Left lung (tissue), 14 donors: ENCODE results near the gene GAGE12G. TPM values are rescaled to one million over a fixed set of nuclear protein-coding genes. Genes with fewer than 3 reads are reported as not detected.
"Not testable (repeated sequence)": the region's sequence is repeated elsewhere in the genome, so short reads cannot be mapped to it uniquely, and the experiment has no call there.

Experiments
- ATAC-seq: fragments of 200-7000 bp; cut with Tn5 transposase; one replicate; pipeline ENCODE4 v1.9.1; 2020; ENCODE audit warnings: moderate library complexity
- DNase-seq, 4 donors: peaks; one replicate each; pipeline ENCODE4 v3.0.0-alpha.2; 2013 to 2020
- H3K27ac ChIP-seq, 2 donors: fragments of 200-600 bp; sonication (generic) in 1 of 2; one replicate each; pipeline versions ENCODE4 v1.5.0 to v1.8.0; 2020 to 2021
- H3K27me3 ChIP-seq, 2 donors: fragments of 200-600 bp; sonication (generic) in 1 of 2; one replicate each; pipeline versions ENCODE4 v1.5.0 to v1.8.0; 2020 to 2021
- H3K36me3 ChIP-seq, 2 donors: fragments of 200-600 bp; sonication (generic) in 1 of 2; one replicate each; pipeline versions ENCODE4 v1.5.0 to v1.8.0; 2020 to 2021
- H3K4me1 ChIP-seq, 2 donors: fragments of 200-600 bp; one replicate each; pipeline ENCODE4 v1.8.0; 2021
- H3K4me3 ChIP-seq, 2 donors: fragments of 200-600 bp; sonication (generic) in 1 of 2; one replicate each; pipeline versions ENCODE4 v1.5.0 to v1.8.0; 2020 to 2021; ENCODE audit warnings: mild to moderate bottlenecking in 1 of 2
- H3K9me3 ChIP-seq, 2 donors: fragments of 200-600 bp; sonication (generic) in 1 of 2; one replicate each; pipeline versions ENCODE4 v1.5.0 to v1.8.0; 2020 to 2021
- intact Hi-C, 2 donors: fragments of 100-400 bp; cut with DNase I; formaldehyde crosslinking; loops; one replicate each; pipeline versions ENCODE4 v1.11.2 to v1.14.2; 2022
- long read RNA-seq, 12 donors: library from polyadenylated mRNA in 2 of 12; unstranded in 2 of 12; transcript quantifications; one replicate each; pipeline ENCODE4 v2.0.0 and lab custom pipeline, GENCODE V29; 2019 to 2026
- polyA plus RNA-seq, 6 donors: library from polyadenylated mRNA; unstranded; fragments of 120-200 nt; gene quantifications; one replicate each; pipeline ENCODE4 v1.2.1, GENCODE V29; 2013; ENCODE audit not compliant: insufficient read length in 6 of 6
- total RNA-seq, 2 donors: library from RNA; stranded (reverse); fragmentation: NEBNext Ultra II Directional; extraction: Animal tissue kit (Norgen Biotek cat#: 25700); gene quantifications; one replicate each; pipeline ENCODE4 v1.2.1, GENCODE V29; 2021
- donor health status: DM: no; HTN: yes; CAD: no.
- donor health status: DM: no; HTN: no; CAD: no.

The GAGE12G gene
- total RNA-seq (not detected), polyA plus RNA-seq (not detected)
- long read RNA-seq, donor 1: 0 reads
- long read RNA-seq, donor 2: 0 reads
- long read RNA-seq, donor 3: 0 reads
- long read RNA-seq, donor 4: 0 reads
- long read RNA-seq, donor 5: 0 reads
- long read RNA-seq, donor 6: 0 reads
- long read RNA-seq, donor 7: 0 reads
- long read RNA-seq, donor 8: 0 reads
- long read RNA-seq, donor 9: 0 reads
- long read RNA-seq, donor 10: 0 reads
- long read RNA-seq, donor 11: 0 reads
- long read RNA-seq, donor 12: 0 reads

- DNase-seq, H3K9me3 ChIP-seq, H3K36me3 ChIP-seq, intact Hi-C loops, H3K27me3 ChIP-seq, H3K27ac ChIP-seq, H3K4me1 ChIP-seq, ATAC-seq, H3K4me3 ChIP-seq: not testable (repeated sequence)
Observed at GRCh38 chrX:49570100-49570499, at the start of gene GAGE12G. Gene GAGE12G (plus strand): TSS chrX:49570400. CDS start chrX:49571555, 1,155 bp downstream.

DNA sequence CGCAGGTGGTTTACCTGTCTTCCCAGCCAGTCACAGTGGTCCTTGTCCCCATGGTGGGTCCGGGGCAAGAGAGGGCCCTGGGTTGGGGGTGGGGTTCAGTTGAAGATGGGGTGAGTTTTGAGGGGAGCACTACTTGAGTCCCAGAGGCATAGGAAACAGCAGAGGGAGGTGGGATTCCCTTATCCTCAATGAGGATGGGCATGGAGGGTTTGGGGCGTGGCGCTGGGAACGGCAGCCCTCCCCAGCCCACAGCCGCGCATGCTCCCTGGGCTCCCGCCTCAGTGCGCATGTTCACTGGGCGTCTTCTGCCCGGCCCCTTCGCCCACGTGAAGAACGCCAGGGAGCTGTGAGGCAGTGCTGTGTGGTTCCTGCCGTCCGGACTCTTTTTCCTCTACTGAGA lies 38.3 kb upstream of the GAGE12G start, which contains the start of gene GAGE12C:
Gene GAGE12C (plus strand): TSS at position 301 of the 400 bp plus-strand sequence. CDS start 1,155 bp downstream, outside the sequence.
- H3K4me1 ChIP-seq, ATAC-seq, DNase-seq, H3K27me3 ChIP-seq, H3K27ac ChIP-seq, H3K36me3 ChIP-seq, intact Hi-C loops, H3K4me3 ChIP-seq, H3K9me3 ChIP-seq: not testable (repeated sequence)

GRCh38 chrX:49541433-49541832 lies 28.8 kb upstream of the GAGE12G start, which contains the start of gene GAGE12D:
Gene GAGE12D (plus strand): TSS chrX:49541733. CDS start chrX:49542888, 1,155 bp downstream.
- ATAC-seq, H3K27ac ChIP-seq, H3K27me3 ChIP-seq, intact Hi-C loops, DNase-seq, H3K4me3 ChIP-seq, H3K9me3 ChIP-seq, H3K36me3 ChIP-seq, H3K4me1 ChIP-seq: not testable (repeated sequence)

DNA sequence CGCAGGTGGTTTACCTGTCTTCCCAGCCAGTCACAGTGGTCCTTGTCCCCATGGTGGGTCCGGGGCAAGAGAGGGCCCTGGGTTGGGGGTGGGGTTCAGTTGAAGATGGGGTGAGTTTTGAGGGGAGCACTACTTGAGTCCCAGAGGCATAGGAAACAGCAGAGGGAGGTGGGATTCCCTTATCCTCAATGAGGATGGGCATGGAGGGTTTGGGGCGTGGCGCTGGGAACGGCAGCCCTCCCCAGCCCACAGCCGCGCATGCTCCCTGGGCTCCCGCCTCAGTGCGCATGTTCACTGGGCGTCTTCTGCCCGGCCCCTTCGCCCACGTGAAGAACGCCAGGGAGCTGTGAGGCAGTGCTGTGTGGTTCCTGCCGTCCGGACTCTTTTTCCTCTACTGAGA lies 19.2 kb upstream of the GAGE12G start, which contains the start of gene GAGE12E:
Gene GAGE12E (plus strand): TSS at position 301 of the 400 bp plus-strand sequence. CDS start 1,155 bp downstream, outside the sequence.
- H3K9me3 ChIP-seq, H3K27ac ChIP-seq, H3K36me3 ChIP-seq, intact Hi-C loops, DNase-seq, H3K27me3 ChIP-seq, H3K4me1 ChIP-seq, H3K4me3 ChIP-seq, ATAC-seq: not testable (repeated sequence)

DNA sequence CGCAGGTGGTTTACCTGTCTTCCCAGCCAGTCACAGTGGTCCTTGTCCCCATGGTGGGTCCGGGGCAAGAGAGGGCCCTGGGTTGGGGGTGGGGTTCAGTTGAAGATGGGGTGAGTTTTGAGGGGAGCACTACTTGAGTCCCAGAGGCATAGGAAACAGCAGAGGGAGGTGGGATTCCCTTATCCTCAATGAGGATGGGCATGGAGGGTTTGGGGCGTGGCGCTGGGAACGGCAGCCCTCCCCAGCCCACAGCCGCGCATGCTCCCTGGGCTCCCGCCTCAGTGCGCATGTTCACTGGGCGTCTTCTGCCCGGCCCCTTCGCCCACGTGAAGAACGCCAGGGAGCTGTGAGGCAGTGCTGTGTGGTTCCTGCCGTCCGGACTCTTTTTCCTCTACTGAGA lies 9.7 kb upstream of the GAGE12G start, which contains the start of gene GAGE12F:
Gene GAGE12F (plus strand): TSS at position 301 of the 400 bp plus-strand sequence. CDS start 1,155 bp downstream, outside the sequence.
- H3K27ac ChIP-seq, H3K27me3 ChIP-seq, intact Hi-C loops, H3K9me3 ChIP-seq, H3K4me1 ChIP-seq, H3K4me3 ChIP-seq, ATAC-seq, H3K36me3 ChIP-seq, DNase-seq: not testable (repeated sequence)

GRCh38 chrX:49568728-49569127 lies 1.5 kb upstream of the GAGE12G start:
- H3K4me1 ChIP-seq, H3K4me3 ChIP-seq, H3K27ac ChIP-seq, H3K27me3 ChIP-seq, H3K36me3 ChIP-seq, ATAC-seq, H3K9me3 ChIP-seq, intact Hi-C loops: not testable (repeated sequence)
- peak in 2 of 4 donors; percentile 22 to 61 for DNase-seq

DNA sequence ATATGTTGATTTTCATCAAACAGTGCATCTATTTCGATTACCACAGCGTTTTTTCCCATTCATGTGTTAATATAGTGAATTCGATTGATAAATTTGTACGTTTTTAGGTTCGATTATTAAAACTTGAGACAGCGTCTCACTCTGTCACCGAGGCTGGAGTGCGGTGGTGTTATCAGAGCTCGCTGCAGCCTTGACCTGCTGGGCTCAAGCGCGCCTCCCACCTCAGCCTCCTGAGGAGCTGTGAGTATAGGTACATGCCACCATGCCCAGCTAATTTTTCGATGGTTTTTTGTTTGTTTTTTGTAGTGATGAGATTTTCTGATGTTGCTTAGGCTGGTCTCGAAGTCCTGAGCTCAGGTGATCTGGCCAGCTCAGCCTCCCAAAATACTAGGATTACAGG lies 1.0 kb upstream of the GAGE12G start:
- ATAC-seq, H3K4me3 ChIP-seq, H3K9me3 ChIP-seq, intact Hi-C loops, H3K27ac ChIP-seq, H3K36me3 ChIP-seq, H3K4me1 ChIP-seq, H3K27me3 ChIP-seq: not testable (repeated sequence)
- peak in 2 of 4 donors; percentile 11 to 23 for DNase-seq

DNA sequence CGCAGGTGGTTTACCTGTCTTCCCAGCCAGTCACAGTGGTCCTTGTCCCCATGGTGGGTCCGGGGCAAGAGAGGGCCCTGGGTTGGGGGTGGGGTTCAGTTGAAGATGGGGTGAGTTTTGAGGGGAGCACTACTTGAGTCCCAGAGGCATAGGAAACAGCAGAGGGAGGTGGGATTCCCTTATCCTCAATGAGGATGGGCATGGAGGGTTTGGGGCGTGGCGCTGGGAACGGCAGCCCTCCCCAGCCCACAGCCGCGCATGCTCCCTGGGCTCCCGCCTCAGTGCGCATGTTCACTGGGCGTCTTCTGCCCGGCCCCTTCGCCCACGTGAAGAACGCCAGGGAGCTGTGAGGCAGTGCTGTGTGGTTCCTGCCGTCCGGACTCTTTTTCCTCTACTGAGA lies 9.4 kb downstream of the GAGE12G start, which contains the start of gene GAGE12H:
Gene GAGE12H (plus strand): TSS at position 301 of the 400 bp plus-strand sequence. CDS start 1,155 bp downstream, outside the sequence.
- H3K36me3 ChIP-seq, H3K4me3 ChIP-seq, H3K27ac ChIP-seq, DNase-seq, H3K27me3 ChIP-seq, ATAC-seq, intact Hi-C loops, H3K4me1 ChIP-seq, H3K9me3 ChIP-seq: not testable (repeated sequence)

GRCh38 chrX:49589196-49589595 lies 19.0 kb downstream of the GAGE12G start, which contains the start of gene GAGE2A:
Gene GAGE2A (plus strand): TSS chrX:49589496. CDS start chrX:49590651, 1,155 bp downstream.
- H3K36me3 ChIP-seq, H3K4me1 ChIP-seq, DNase-seq, H3K27me3 ChIP-seq, H3K27ac ChIP-seq, H3K9me3 ChIP-seq, ATAC-seq, intact Hi-C loops, H3K4me3 ChIP-seq: not testable (repeated sequence)

DNA sequence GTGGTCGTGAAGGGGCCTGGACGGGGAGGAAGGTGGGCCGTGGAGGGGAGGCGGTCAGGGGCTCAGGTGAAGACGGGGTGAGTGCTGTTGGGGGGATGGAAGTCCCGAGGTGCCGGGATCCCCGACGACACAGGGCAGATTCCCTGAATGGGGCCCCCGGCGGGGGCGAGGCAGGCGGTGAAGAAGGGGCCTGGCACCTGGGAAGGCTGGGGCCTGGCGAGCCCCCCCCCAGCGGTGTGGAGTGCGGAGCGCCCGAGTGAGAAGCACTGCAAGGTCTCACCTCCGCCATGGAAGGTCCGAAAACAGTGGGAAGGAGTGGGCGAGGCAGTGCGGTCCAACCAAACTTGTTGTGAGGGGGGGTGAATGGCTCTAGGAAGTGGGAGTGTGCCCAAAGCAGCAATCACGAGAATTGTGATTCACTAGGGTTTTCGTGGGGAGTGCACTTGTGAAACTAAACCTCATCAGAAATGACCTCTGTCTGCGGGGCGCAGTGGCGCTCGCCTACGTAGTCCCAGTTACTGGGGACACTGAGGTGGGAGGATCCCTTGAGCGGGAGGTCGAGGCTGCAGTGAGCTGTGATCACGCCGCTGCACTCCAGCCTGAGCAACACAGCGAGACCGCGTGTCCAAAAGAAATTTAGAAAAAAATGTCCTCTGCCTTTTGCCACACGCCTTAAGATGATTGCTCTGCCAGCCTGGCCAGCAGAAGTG lies 19.7 kb downstream of the GAGE12G start:
- intact Hi-C loops, ATAC-seq, H3K4me3 ChIP-seq, H3K36me3 ChIP-seq, H3K4me1 ChIP-seq, H3K27ac ChIP-seq, H3K27me3 ChIP-seq, H3K9me3 ChIP-seq: not testable (repeated sequence)
- DNase-seq: peak in 2 of 4 donors; percentile 35 to 81

GRCh38 chrX:49590488-49590887 lies 20.3 kb downstream of the GAGE12G start:
- intact Hi-C loops, H3K27ac ChIP-seq, ATAC-seq, DNase-seq, H3K36me3 ChIP-seq, H3K27me3 ChIP-seq, H3K4me1 ChIP-seq, H3K4me3 ChIP-seq, H3K9me3 ChIP-seq: not testable (repeated sequence)

- H3K4me1 ChIP-seq, H3K27me3 ChIP-seq, DNase-seq, H3K36me3 ChIP-seq, intact Hi-C loops, H3K4me3 ChIP-seq, ATAC-seq, H3K27ac ChIP-seq, H3K9me3 ChIP-seq: not testable (repeated sequence)
Observed at GRCh38 chrX:49598720-49599119, 28.5 kb downstream of the GAGE12G start, which contains the start of gene GAGE1. Gene GAGE1 (plus strand): TSS chrX:49599020. CDS start chrX:49600175, 1,155 bp downstream.
